GM12891 (cell line): ENCODE results near the gene WDR76.
A peak's percentile ranks its signal among the peaks of the same experiment; 100 is the strongest.
"Not testable (repeated sequence)": the region's sequence is repeated elsewhere in the genome, so short reads cannot be mapped to it uniquely, and the experiment has no call there.

ENCODE experiments used
- DNase-seq: peaks from one replicate; pipeline ENCODE4 v3.0.0; 2011; ENCODE audit warnings: low spot score; ENCODE audit not compliant: insufficient read length
- FAIRE-seq: peaks from 2 replicates; lab custom pipeline; 2011; peaks lifted over from hg19 to GRCh38; lab: Jason Lieb, UNC
- PAX5 ChIP-seq: IDR thresholded peaks from 2 replicates; pipeline ENCODE4 v1.6.1; 2011; ENCODE audit warnings: low read length, moderate library complexity, mild to moderate bottlenecking; ENCODE audit not compliant: insufficient read depth, severe bottlenecking
- POLR2A ChIP-seq: IDR thresholded peaks from 2 replicates; pipeline ENCODE4 v1.6.1; 2011; ENCODE audit warnings: low read depth, low read length, control low read depth
- POLR2AphosphoS5 ChIP-seq: IDR thresholded peaks from 2 replicates; pipeline ENCODE4 v1.6.1; 2011; ENCODE audit warnings: low read depth, low read length, control low read depth
- POU2F2 ChIP-seq: IDR thresholded peaks from 2 replicates; pipeline ENCODE4 v1.6.1; 2011; ENCODE audit warnings: low read depth, mild to moderate bottlenecking, control low read depth, low read length, moderate library complexity
- SPI1 ChIP-seq: IDR thresholded peaks from 2 replicates; pipeline ENCODE4 v1.6.1; 2011; ENCODE audit warnings: low read depth, low read length, control low read depth
- TAF1 ChIP-seq: IDR thresholded peaks from 2 replicates; pipeline ENCODE4 v1.6.1; 2011; ENCODE audit warnings: low read depth, low read length, control low read depth

The WDR76 gene

GRCh38 chr15:43821505-43821904 is 5.3 kb upstream of the WDR76 start:
- TF ChIP-seq POLR2AphosphoS5 = no peak
- TF ChIP-seq POU2F2 = no peak
- no peak for TF ChIP-seq PAX5
- no peak for DNase-seq
- no peak for FAIRE-seq

- FAIRE-seq (peak; percentile 97), DNase-seq (peak; percentile 77)
- TF ChIP-seq POU2F2 (0 out of 2 replicates have a peak, but pooled peaks have one; percentile 20), SPI1 (no peak), TAF1 (peak; percentile 95), POLR2AphosphoS5 (peak; percentile 99), POLR2A (peak; percentile 98), PAX5 (no peak)
Measured at GRCh38 chr15:43824302-43825246, 2.2 kb upstream of the WDR76 start, which contains the start of gene MFAP1. Gene MFAP1 (minus strand): TSS chr15:43824690. CDS start chr15:43824569, 121 bp downstream.

GRCh38 chr15:43825305-43825704 is 1.5 kb upstream of the WDR76 start:
- FAIRE-seq = not testable (repeated sequence)

GRCh38 chr15:43826029-43826507 is 734 bp upstream of the WDR76 start:
- DNase-seq = no peak
- no peak for TF ChIP-seq SPI1
- TF ChIP-seq TAF1 = no peak
- TF ChIP-seq PAX5 = no peak
- no peak for TF ChIP-seq POLR2A
- TF ChIP-seq POLR2AphosphoS5 = no peak
- TF ChIP-seq POU2F2 = no peak
- no peak for FAIRE-seq

More at GRCh38 chr15:43825305-43825704, 1.5 kb upstream of the WDR76 start:
- not testable (repeated sequence) for DNase-seq

GRCh38 chr15:43828061-43828657 is 1.4 kb downstream of the WDR76 start:
- no peak for TF ChIP-seq SPI1
- TF ChIP-seq POLR2A = no peak
- no peak for DNase-seq
- no peak for FAIRE-seq

GRCh38 chr15:43829951-43830540 is 3.2 kb downstream of the WDR76 start:
- peak; percentile 68; the same call in 1 of the 2 replicates for TF ChIP-seq POU2F2
- DNase-seq, FAIRE-seq: not testable (repeated sequence)

GRCh38 chr15:43830691-43831275 is 4.0 kb downstream of the WDR76 start:
- not testable (repeated sequence) for FAIRE-seq, DNase-seq

GRCh38 chr15:43831519-43832052 is 4.8 kb downstream of the WDR76 start:
- FAIRE-seq, DNase-seq: not testable (repeated sequence)

- not testable (repeated sequence) for DNase-seq
Measured at GRCh38 chr15:43832485-43832884, 5.7 kb downstream of the WDR76 start.

GRCh38 chr15:43845421-43845820 is 18.6 kb downstream of the WDR76 start:
- TF ChIP-seq POU2F2 (no peak), SPI1 (no peak), PAX5 (no peak), POLR2AphosphoS5 (no peak), TAF1 (no peak), POLR2A (no peak)
- no peak for FAIRE-seq
- DNase-seq = no peak

More at GRCh38 chr15:43832485-43832884, 5.7 kb downstream of the WDR76 start:
- FAIRE-seq = not testable (repeated sequence)
